ENCODE data around the gene PPIA.
"Not testable (repeated sequence)": the region's sequence is repeated elsewhere in the genome, so short reads cannot be mapped to it uniquely, and the experiment has no call there.

The PPIA gene

GRCh38 chr7:44764665-44765578 is 31.6 kb upstream of the PPIA start:
- no peak for DNase-seq

- no peak for DNase-seq
Measured at GRCh38 chr7:44765579-44766415, 30.7 kb upstream of the PPIA start.

DNA sequence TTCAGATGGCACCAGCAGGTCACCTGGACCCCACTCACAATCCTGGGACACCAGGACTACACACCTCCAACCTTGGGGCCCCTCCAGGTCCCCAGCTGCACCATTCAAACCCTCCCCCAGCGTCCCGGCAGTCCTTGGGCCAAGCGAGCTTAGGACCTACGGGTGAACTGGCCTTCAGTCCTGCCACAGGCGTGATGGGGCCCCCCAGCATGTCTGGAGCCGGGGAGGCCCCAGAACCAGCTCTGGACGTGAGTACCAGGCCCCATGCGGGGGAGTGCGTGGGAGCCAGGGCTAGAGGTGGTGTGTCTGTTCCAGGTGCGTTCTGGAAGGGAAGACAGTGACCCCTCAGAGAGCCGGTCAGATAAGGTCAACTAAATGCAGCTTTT is 30.1 kb upstream of the PPIA start:
- no peak for DNase-seq

GRCh38 chr7:44767134-44767911 is 29.2 kb upstream of the PPIA start:
- peak; percentile 70 for DNase-seq

- DNase-seq, result peak; percentile 89
Measured at GRCh38 chr7:44767912-44768627, 28.4 kb upstream of the PPIA start.

GRCh38 chr7:44768628-44769371 is 27.7 kb upstream of the PPIA start:
- DNase-seq, result no peak

DNA sequence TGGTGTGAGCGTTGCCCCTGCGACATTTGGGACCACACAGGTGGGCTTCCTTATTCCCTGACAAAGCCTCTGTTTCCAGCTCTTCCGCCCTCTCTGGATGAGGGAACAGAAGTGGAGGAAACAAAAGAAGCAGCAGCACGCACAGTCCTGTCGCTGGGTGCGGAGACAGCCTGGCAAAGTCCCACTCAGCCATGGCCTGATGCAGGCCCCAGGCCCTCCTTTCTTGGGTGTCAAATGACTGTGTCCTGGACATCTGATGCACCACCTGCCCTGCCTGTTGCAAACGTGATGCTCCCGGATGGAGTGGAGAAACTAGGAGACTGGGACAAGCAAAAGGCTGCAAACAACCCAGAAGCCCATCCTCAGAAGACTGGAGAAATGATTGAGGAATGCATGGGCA is 27.1 kb upstream of the PPIA start:
- DNase-seq, result peak; percentile 12

- no peak for DNase-seq
Measured at GRCh38 chr7:44769776-44770294, 26.6 kb upstream of the PPIA start.

DNA sequence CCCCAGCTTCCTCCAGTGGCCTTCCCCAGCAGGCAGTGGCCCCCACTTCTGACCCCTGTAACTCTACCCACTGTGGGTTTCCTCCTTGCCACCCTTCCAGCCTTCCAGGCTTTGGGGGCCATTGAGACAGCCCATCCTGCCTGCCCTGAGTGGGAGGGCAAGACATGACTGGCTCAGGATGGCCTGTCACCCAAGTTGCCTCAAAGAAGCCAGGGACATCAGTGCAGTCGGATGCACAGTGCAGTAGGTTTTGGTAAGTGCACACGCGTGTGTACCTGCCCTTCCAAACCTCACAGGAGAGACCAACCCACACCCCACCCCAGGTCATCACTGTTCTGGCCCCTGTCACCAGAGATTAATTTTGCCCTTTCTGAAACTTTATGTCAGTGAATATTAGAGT is 25.1 kb upstream of the PPIA start:
- no peak for DNase-seq

DNA sequence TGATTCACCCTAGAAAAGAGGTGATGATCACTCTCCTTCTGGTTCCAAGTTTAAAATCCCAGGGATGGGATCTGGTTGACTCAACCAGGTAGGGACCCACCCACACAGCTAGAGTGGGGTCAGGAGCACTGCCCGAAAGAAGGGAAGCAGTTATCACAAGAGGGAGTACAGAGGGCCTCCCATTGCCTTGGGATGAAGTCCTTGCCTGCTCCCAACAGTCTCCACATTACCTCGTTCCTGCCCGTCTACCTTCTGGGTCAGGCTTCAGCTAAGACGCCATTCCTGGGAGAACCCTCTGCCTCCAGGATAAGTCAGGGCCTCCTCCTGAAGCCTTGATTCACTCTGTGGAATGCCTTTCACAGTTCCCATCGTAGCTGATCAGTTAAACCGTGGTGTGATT is 24.0 kb upstream of the PPIA start:
- no peak for DNase-seq

GRCh38 chr7:44772867-44773266 is 23.6 kb upstream of the PPIA start:
- DNase-seq, result no peak

- DNase-seq, result not testable (repeated sequence)
Measured at GRCh38 chr7:44774486-44774885, 22.0 kb upstream of the PPIA start.

DNA sequence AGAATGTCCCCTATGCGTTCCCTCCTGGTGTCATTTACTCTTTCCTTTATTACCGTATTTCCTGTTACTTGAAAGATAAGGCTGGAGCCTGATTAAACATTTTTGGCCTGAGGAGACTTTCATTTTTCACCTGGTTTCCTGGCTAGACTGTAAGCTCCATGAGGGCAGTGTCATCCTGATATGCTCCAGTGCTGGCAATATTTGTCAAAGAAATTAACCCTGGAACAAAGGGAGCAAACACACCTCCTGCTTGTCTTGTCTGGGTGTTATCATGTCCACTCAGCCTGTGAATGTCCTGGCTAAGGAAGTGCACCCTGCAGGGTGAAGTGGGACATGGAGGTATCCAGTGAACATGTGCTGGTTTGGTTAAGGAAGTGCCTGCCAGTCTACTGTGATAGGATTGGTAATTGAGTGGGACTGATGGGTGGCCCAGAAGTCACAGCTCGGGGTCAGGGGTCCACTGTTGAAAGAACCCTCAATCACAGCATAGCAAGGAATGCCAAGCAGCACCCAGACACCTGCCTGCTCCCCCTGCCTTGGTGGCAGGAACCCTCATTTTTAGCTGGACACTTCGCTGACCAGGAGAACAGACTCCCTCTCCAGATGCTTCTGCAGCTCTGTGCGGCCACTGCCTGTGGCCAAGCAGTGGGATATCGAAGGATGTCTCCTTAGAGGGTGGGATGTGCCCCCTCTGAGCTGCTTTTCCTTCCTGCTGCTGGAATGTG is 20.9 kb upstream of the PPIA start:
- no peak for DNase-seq

DNA sequence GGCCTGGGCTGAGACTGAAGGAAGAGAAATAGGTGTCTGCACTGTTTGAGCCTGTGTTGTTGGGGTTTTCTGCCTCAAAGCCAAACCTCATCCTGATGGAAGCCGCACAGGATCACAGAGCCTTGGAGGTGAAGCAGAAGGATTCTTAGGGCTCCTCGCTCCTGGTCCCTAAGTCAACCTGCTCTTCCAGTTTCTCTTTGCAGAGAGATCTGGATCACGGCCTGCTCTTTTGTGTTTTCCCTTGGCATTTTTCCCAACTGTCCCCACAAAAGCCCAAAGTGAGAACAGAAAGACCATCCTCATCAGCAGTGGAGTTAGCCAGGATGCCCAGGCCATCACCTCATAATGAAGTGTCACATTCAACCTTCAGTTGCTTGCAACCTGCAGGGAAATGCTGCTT is 20.3 kb upstream of the PPIA start:
- DNase-seq, result no peak

- no peak for DNase-seq
Measured at GRCh38 chr7:44782460-44782859, 14.0 kb upstream of the PPIA start.

DNA sequence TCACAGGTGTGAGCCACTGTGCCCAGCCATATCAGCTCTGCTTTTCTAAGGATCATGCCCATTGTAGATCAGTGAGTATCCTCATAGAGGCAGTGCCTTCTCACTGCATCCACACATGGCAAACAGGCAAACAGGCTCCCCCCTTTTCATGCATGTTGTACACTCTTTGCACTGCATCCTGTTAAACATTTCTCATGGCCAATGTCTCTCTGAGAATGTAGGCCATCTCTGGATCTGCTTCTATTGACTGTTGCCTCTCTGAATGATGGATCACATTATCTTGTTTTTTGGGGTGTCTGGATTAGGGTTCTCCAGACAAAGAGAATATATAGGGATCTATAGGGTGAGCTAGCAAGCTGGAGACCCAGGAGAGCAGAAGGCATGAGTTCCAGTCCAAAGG is 13.1 kb upstream of the PPIA start:
- DNase-seq, result no peak

- DNase-seq, result no peak
Measured at GRCh38 chr7:44784364-44784763, 12.1 kb upstream of the PPIA start.

DNA sequence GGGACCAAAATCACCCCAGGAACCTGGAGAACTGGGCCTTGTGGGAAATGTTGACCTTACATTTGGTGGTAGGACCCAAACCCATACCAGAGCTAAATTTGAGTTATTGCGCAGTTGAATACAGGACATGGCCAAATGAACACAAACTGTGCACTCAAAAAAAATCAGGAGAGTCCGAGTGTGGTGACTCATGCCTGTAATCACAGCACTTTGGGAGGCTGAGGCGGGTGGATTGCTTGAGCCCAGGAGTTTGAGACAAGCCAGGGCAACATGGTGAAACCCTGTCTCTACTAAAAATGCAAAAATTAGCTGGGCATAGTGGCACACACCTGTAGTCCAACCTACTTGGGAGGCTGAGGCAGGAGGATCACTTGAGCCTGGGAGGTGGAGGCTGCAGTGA is 11.3 kb upstream of the PPIA start:
- not testable (repeated sequence) for DNase-seq

DNA sequence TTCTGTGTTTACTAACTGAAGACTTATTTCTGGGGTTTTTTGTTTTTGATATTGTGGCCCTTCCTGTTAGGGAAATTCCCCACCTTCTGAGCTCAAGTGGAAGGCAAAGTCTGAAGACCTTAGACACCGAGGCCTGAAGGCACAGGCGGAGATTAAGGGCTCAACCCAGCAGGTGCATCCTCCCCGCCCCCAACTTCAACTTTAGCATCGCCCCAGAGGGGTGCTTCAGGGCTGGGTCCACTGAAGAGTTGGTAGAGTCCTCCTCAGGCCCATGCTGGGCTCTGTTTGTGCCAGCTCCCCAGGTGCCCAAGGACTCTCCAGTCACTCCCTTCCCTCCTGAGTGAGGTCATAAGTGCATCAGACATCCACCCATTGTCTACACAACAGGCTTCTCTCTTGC is 9.4 kb upstream of the PPIA start:
- DNase-seq, result no peak

DNA sequence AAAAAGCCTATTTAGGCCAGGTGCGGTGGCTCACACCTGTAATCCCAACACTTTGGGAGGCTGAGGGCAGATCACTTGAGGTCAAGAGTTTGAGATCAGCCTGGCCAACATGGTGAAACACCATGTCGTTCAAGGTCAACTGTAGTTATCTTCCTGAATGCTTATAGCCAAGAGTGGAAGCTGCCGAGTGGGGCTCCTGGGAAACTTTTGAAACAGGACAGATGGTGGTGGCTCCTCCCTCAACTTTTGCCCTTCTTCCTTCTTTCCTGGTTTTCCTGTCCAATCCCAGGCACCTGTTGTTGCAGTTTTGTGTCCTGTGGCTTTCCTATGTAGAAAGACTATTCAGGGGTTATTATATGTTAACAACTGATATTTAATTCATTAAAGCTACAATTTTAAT is 8.7 kb upstream of the PPIA start:
- no peak for DNase-seq

DNA sequence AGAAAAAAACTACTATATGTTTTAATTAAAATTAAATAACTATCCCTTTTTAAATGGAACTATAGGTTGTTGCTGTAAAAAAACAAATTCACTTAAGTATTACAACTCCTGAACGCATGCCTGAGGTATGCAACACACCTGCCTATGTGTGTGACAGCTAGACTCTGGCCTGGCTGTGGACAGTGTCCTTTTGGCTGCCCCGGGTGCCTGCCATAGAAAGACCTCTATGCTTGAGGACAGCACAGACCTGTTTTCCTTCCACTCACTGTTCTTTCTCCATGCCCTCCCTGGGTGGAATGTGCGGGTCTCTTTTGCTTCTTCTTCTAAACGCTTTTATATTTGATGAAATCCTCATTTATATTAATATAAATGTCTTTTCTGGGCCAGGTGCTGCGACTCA is 6.5 kb upstream of the PPIA start:
- DNase-seq, result no peak

Data from NCI-H2171 (cell line).